SK-N-SH (cell line): Measurements from ENCODE around the gene PXK. TPM values are rescaled to one million over a fixed set of nuclear protein-coding genes. Genes with fewer than 3 reads are reported as not detected.

Experiments
- CTCF ChIA-PET: fragments of 300-600, 350-600 bp; formaldehyde crosslinking; extraction: SDS; loops from one replicate; lab custom pipeline; 2021; lab: Yijun Ruan, JAX
- POLR2A ChIA-PET: fragments of 350-600 bp; sonication (Branson Sonifier 250); formaldehyde crosslinking; extraction: SDS; loops from one replicate; lab custom pipeline; 2020; ENCODE audit warnings: antibody characterized with exemption, inconsistent platforms; lab: Yijun Ruan, JAX
- DNase-seq: peaks from one replicate; pipeline ENCODE4 v3.0.0; 2012
- H2AFZ ChIP-seq: fragments of 200-600 bp; sonication (generic); 2 replicates; pipeline ENCODE4 v1.8.1; 2016; ENCODE audit warnings: antibody characterized with exemption, mild to moderate bottlenecking, low read depth
- H3F3A ChIP-seq: fragments of 200-600 bp; sonication (generic); replicated peaks from 2 replicates; pipeline ENCODE3; 2016; ENCODE audit warnings: antibody characterized with exemption, mild to moderate bottlenecking; ENCODE audit not compliant: insufficient read depth
- H3K27ac ChIP-seq, 2 experiments: fragments of 200-500 bp in 1 of 2; fragments of 200-600 bp in 1 of 2; sonication (Bioruptor generic) in 1 of 2; sonication (generic), shearing (Covaris generic) in 1 of 2; 2 replicates each; pipeline versions ENCODE4 v1.5.1 to v1.6.1; 2014 to 2016; ENCODE audit warnings: low read depth in 2 of 2, inconsistent platforms in 1 of 2, low read length in 1 of 2, mild to moderate bottlenecking in 1 of 2, mixed read lengths in 1 of 2
- H3K27me3 ChIP-seq: fragments of 200-600 bp; sonication (generic), shearing (Covaris generic); 2 replicates; pipeline ENCODE4 v1.6.1; 2016; ENCODE audit warnings: mixed run types; ENCODE audit not compliant: insufficient read depth
- H3K36me3 ChIP-seq, 2 experiments: fragments of 200-500 bp in 1 of 2; fragments of 200-600 bp in 1 of 2; sonication (Bioruptor generic) in 1 of 2; sonication (generic) in 1 of 2; replicated peaks in 1 of 2; 2 replicates each; pipeline versions ENCODE3 to v1.5.1; 2014 to 2016; ENCODE audit warnings: low read length in 1 of 2, mild to moderate bottlenecking in 1 of 2; ENCODE audit not compliant: insufficient read depth in 2 of 2, control insufficient read depth in 1 of 2
- H3K4me1 ChIP-seq, 2 experiments: fragments of 200-500 bp in 1 of 2; fragments of 200-600 bp in 1 of 2; sonication (Bioruptor generic) in 1 of 2; sonication (generic), shearing (Covaris generic) in 1 of 2; 2 replicates each; pipeline versions ENCODE4 v1.5.1 to v1.6.1; 2014 to 2016; ENCODE audit warnings: low read depth in 1 of 2, low read length in 1 of 2, mixed run types in 1 of 2; ENCODE audit not compliant: insufficient read depth in 2 of 2, control insufficient read depth in 1 of 2
- H3K4me2 ChIP-seq: fragments of 200-600 bp; sonication (generic), shearing (Covaris generic); 2 replicates; pipeline ENCODE4 v1.6.1; 2017; ENCODE audit warnings: mixed run types
- H3K4me3 ChIP-seq, 2 experiments: fragments of 200-500 bp in 1 of 2; fragments of 200-600 bp in 1 of 2; sonication (Bioruptor generic) in 1 of 2; sonication (generic), shearing (Covaris generic) in 1 of 2; 2 replicates each; pipeline versions ENCODE4 v1.5.1 to v1.8.1; 2014 to 2016; ENCODE audit warnings: low read depth in 2 of 2, inconsistent platforms in 1 of 2, low read length in 1 of 2, mild to moderate bottlenecking in 1 of 2, mixed read lengths in 1 of 2, moderate library complexity in 1 of 2
- H3K79me2 ChIP-seq: fragments of 200-600 bp; sonication (generic); 2 replicates; pipeline ENCODE4 v1.8.1; 2017; ENCODE audit warnings: mild to moderate bottlenecking; ENCODE audit not compliant: insufficient read depth
- H3K9ac ChIP-seq: fragments of 200-600 bp; sonication (generic); 2 replicates; pipeline ENCODE4 v1.6.1; 2017; ENCODE audit warnings: mixed run types
- H3K9me2 ChIP-seq: fragments of 200-600 bp; sonication (generic); 2 replicates; pipeline ENCODE4 v1.6.1; 2017; ENCODE audit warnings: mixed run types
- H3K9me3 ChIP-seq: fragments of 200-600 bp; sonication (generic); 2 replicates; pipeline ENCODE4 v1.6.1; 2017; ENCODE audit warnings: mixed run types, mild to moderate bottlenecking, moderate library complexity
- H4K20me1 ChIP-seq: fragments of 200-600 bp; sonication (generic); 2 replicates; pipeline ENCODE4 v1.6.1; 2017; ENCODE audit warnings: mild to moderate bottlenecking, mixed run types; ENCODE audit not compliant: insufficient read depth
- CTCF ChIP-seq: fragments of 200-600 bp; sonication (generic); IDR thresholded peaks from 2 replicates; pipeline ENCODE4 v1.6.1; 2017; ENCODE audit warnings: antibody characterized with exemption, mild to moderate bottlenecking, moderate library complexity
- FOSL2 ChIP-seq: IDR thresholded peaks from 2 replicates; pipeline ENCODE4 v1.4.0; 2012; ENCODE audit warnings: low read depth, mild to moderate bottlenecking, moderate library complexity, borderline replicate concordance
- FOXJ3 ChIP-seq: sonication (generic); formaldehyde crosslinking; IDR thresholded peaks from 2 replicates; pipeline ENCODE4 v1.5.1; 2020; ENCODE audit warnings: mild to moderate bottlenecking, missing genetic modification reagents
- GATA2 ChIP-seq: sonication (generic); formaldehyde crosslinking; IDR thresholded peaks from 2 replicates; pipeline ENCODE4 v1.5.0; 2020; ENCODE audit warnings: mild to moderate bottlenecking, missing genetic modification reagents
- NFIC ChIP-seq: IDR thresholded peaks from 2 replicates; pipeline ENCODE4 v1.4.0; 2012; ENCODE audit warnings: borderline replicate concordance
- PBX3 ChIP-seq: IDR thresholded peaks from 2 replicates; pipeline ENCODE4; 2012
- POLR2AphosphoS5 ChIP-seq: IDR thresholded peaks from 2 replicates; pipeline ENCODE4 v1.6.1; 2012; ENCODE audit warnings: low read depth, low read length
- RFX5 ChIP-seq: IDR thresholded peaks from 2 replicates; pipeline ENCODE4 v1.6.1; 2012; ENCODE audit warnings: mild to moderate bottlenecking, improper control_type of control experiment, low read length
- TEAD4 ChIP-seq: IDR thresholded peaks from 2 replicates; pipeline ENCODE4 v1.4.0; 2012; ENCODE audit warnings: mild to moderate bottlenecking, borderline replicate concordance; ENCODE audit not compliant: insufficient read depth
- ZBTB33 ChIP-seq: IDR thresholded peaks from 2 replicates; pipeline ENCODE4 v1.4.0; 2012; ENCODE audit warnings: low read depth, borderline replicate concordance
- WGBS: methylation state at CpG from one replicate; pipeline ENCODE4 v1.1.6; 2017; ENCODE audit warnings: low lambda C conversion rate; 5-methylcytosine and 5-hydroxymethylcytosine counted together
- polyA plus RNA-seq, 3 experiments: library from polyadenylated mRNA; depleted of rRNA; stranded (reverse); fragments of >200 nt; gene quantifications; 2 replicates each; pipeline ENCODE4 v1.2.3, GENCODE V29; 2012

PXK gene
- polyA plus RNA-seq, 1 of the 3 experiments (the other 2 are of a cell fraction) = 8.4 TPM

GRCh38 chr3:58416191-58416590 is 83.5 kb downstream of the PXK start:
- 92% methylated on average over 2 of the region's 2 CpGs for WGBS
- POLR2A ChIA-PET = no interaction called here

GRCh38 chr3:58417075-58417474 is 84.4 kb downstream of the PXK start:
- Histone ChIP-seq H3K4me1 (peaks cover 0 to 3% of the 10 kb centered on the region in 2 experiments; a peak in 1 of 4 replicates), H3K9me2 (no peaks in the 10 kb centered on the region), H3K79me2 (no peaks in the 10 kb centered on the region), H3K9ac (no peak overlapping the region), H3F3A (no peaks in the 10 kb centered on the region), H3K36me3 (no peaks in the 10 kb centered on the region), H3K4me2 (no peak overlapping the region), H3K4me3 (no peak overlapping the region), H4K20me1 (no peaks in the 10 kb centered on the region), H3K9me3 (no peaks in the 10 kb centered on the region), H2AFZ (no peak overlapping the region), H3K27ac (no peak overlapping the region), H3K27me3 (no peaks in the 10 kb centered on the region)
- ChIA-PET CTCF (interaction anchor here (0.9 to 3.3 kb wide), 7 partner anchors 13 to 110 kb away, joined by 3 to 30 read pairs (median 6); partner anchors contain the start of genes HTD2 and RPP14), POLR2A (no interaction called here)
- 96% methylated on average over 2 of the region's 2 CpGs for WGBS
- no peak for TF ChIP-seq RFX5
- no peak for TF ChIP-seq FOSL2
- no peak for TF ChIP-seq ZBTB33
- TF ChIP-seq POLR2AphosphoS5 = no peak
- TF ChIP-seq FOXJ3 (CRISPR knock-in tag) = no peak
- no peak for TF ChIP-seq NFIC
- no peak for TF ChIP-seq PBX3
- no peak for TF ChIP-seq CTCF
- TF ChIP-seq TEAD4 = no peak
- TF ChIP-seq GATA2 (CRISPR knock-in tag) = no peak
- DNase-seq = no peak

More at GRCh38 chr3:58416191-58416590, 83.5 kb downstream of the PXK start:
- Histone ChIP-seq H3K9me2 (no peaks in the 10 kb centered on the region), H3F3A (no peaks in the 10 kb centered on the region), H3K9ac (no peak overlapping the region), H3K27ac (no peak overlapping the region), H3K4me2 (no peak overlapping the region), H3K4me1 (peaks cover 0 to 3% of the 10 kb centered on the region in 2 experiments; a peak in 1 of 4 replicates), H3K79me2 (no peaks in the 10 kb centered on the region), H3K27me3 (no peaks in the 10 kb centered on the region), H4K20me1 (no peaks in the 10 kb centered on the region), H3K36me3 (no peaks in the 10 kb centered on the region), H2AFZ (no peak overlapping the region), H3K4me3 (no peak overlapping the region), H3K9me3 (no peaks in the 10 kb centered on the region)
- no peak for TF ChIP-seq CTCF
- no peak for TF ChIP-seq RFX5
- TF ChIP-seq NFIC = no peak
- no peak for DNase-seq
- CTCF ChIA-PET = interaction anchor here (0.8 to 3.3 kb wide), 15 partner anchors 8 to 238 kb away, joined by 3 to 30 read pairs (median 7); partner anchors contain the start of genes HTD2, KCTD6, PDHB and PXK
